GM19372 (cell line): ENCODE measurements around the gene RBM20.
"Not testable (repeated sequence)": the region's sequence is repeated elsewhere in the genome, so short reads cannot be mapped to it uniquely, and the experiment has no call there.

Experiments used
- ATAC-seq: cut with Tn5 transposase; IDR thresholded peaks from one replicate; pipeline ENCODE4 v1.9.1; 2021; ENCODE audit warnings: mild to moderate bottlenecking, low read depth, moderate library complexity; ENCODE audit not compliant: unreplicated experiment

RBM20 gene

DNA sequence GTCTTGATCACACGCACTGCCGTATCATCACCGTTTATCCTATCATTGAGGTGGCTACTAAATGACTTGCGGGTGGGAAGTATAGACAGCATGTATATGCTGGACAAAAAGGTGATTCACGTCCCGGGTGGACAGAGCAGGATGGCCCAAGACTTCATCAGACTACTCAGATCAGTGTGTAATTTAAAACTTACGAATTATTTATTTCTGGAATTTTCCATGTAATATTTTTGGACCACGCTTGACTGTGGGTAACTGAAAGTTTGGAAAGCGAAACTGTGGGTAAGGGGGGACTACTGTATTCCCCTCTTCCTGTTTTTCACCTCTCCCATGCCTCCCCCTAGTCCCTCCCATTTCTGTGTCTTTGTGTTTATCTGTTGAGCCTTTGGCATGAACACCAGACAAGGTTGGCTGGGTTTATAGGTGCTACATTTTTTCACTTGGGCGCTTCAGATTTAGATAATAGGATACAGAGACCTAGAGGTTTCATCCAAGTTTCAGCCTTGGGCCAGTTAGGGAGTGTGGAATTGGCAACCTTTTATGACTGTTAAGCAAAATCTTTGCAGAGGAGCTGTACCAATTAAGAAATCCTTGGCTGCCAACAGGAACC lies 55.8 kb downstream of the RBM20 start:
- no peak for ATAC-seq

DNA sequence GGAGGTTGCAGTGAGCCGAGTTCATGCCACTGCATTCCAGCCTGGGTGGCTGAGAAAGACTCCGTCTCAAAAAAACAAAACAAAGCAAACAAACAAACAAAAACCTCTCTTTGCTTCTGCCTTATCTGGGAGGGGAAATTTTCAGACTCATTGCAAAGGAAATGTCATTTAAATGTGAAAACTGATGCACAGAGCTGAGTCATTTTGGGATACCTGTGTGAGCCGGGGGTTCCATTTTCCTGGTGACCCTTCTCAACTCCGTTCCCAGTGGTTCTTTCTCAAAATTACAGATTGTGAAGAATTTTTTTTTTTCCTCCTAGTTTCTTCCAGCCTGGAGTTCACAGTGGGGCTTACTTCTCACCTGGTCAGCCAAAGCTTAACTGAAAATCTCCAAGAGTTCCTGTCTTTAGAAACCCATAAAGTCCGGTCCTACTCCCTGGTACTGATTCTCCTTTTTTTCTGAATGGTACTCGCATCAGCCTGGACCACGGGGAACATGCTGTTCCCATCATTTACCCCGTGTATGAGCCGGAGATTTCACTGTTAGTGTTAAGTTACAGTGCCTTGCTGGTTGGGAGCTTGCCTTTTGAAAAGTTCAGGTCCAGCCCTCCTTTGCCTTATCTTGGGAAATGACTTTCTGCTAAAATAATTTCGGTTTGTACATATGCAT lies 56.9 kb downstream of the RBM20 start:
- ATAC-seq, result no peak

DNA sequence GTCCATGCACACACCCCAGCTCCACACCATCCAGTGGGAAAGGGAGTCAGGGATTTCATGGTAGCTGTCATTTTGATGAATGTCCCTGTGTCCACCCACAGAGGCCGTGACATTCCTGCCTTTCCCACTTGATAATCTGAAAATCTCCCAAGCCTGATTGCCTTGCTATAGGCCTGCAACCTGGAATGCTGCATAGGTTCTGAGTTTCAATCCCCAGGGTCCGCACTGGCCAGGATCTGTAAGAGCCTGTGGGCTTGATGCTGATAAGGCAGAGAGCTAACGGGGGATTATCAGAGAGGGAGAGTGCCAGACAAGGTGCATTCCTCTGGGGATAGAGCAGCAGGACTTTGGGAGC lies 57.5 kb downstream of the RBM20 start:
- no peak for ATAC-seq

DNA sequence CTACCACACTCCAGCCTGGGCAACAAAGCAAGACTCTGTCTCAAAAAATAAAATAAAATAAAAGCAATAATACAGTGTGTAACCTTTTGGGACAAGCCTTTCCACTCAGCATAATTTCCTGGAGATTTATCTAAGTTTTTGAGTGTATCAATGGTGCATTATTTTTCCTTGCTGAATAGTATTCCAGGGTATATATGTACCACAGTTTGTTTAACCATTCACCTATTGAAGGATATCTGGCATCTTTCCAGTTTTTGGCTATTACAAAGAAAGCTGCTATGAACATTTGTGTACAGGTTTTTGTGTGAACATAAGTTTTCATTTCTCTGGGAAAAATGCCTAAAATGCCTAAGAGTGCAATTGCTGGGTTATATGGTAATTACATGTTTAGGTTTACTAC lies 59.9 kb downstream of the RBM20 start:
- ATAC-seq, result no peak

DNA sequence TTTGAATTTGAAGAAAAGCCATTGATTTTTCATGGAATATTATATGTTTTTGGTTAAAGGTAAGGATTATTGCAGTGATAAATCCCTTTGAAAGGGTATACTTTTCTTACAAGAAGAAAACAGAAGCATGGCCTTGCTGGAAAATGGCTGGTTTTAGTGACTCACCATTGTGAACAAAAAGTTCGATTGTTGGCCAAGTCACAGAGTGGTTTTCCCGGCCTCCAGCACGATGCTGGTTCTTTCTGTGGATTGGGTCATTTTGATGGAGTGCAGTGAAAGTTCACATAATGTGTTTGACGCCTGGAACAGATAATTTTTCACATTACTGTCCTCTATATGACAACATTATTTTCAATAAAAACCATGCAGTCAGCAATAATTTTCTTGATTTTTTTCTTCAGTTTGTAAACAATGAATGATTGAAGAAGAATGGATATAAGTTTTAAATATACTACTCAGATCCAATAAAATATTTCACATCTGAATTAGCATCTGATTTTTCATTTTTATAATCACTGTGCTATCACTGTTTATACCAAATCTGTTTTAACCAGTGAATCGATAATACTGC lies 60.9 kb downstream of the RBM20 start:
- no peak for ATAC-seq

DNA sequence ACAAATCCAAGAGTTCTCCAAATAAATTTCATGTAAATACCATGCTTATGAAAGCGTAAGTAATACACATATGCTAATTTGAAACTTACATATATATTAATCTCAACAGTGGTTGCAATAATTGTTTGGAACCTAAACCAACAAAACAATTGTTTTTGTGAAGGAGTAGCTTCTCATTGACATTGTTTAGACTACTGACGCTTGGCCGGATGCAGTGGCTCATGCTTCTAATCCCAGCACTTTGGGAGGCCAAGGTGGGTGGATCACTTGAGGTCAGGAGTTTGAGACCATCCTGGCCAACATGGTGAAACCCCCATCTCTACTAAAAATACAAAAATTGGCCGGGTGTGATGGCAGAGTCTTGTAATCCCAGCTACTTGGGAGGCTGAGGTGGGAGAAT lies 61.5 kb downstream of the RBM20 start:
- ATAC-seq, result not testable (repeated sequence)

DNA sequence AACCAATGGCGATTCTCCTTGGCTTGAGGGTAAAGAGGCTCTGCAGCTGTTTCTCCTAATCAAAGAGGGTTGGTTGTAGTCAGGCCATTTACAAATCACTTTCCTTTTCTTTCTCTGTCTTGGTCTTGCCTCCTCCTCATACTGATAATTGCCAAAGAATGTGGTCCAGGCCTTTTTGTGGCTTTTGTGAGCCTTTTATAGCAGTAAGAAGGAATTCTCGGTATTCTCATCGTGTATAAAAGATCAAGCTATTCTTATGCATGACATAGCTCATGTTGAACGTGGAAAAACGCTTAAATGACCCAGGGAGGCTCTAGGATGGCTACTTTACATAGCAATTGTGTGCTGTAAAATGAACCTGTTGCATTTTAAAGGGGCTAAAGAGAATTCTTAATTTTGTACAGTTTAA lies 62.6 kb downstream of the RBM20 start:
- ATAC-seq, result no peak

DNA sequence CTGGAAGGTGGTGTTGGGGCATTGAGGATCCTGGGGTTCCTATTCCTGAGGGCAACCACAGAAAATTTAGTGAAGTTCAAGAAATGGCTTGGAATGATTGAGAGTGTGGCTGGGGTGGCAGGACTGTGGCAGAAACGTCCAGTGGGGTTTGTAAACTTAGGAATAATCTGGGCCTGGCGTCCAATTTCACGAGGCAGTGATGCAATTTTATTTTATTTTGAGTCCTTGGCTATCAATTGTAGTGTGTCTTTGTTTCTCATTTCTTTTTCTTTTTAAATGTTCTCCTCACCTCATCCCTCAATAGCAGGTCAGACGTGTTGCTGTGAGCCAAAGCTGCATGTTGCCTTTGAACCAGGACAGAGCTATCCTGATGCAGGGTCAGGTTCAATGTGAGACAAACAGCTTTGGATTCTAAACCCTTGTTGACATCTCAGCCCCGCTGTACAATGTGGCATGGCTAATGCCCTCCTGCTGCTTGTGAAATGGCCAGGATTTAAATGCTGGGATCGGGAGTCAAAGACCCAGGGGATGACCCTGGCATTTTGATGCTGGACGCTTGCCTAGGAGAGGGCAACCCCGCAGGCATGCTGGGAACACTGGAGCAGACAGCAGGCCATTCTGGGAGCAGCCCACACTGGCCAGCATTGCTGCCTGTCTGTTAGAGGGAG lies 64.8 kb downstream of the RBM20 start:
- no peak for ATAC-seq

DNA sequence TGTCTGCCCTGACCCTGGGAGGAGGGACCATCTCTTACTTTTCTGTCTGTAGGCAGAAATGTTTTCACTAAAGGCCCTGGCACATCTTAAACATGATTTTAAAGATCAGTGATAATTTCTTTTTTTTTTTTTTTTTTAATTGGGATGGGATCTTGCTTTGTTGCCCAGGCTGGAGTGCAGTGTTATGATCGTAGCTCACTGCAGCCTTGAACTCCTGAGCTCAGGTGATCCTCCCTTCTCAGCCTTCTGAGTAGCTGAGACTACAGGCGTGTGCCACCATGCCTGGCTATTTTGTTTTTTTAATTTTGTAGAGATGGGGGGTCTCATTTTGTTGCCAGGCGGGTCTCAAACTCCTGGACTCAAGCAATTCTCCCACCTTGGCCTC lies 65.3 kb downstream of the RBM20 start:
- no peak for ATAC-seq

DNA sequence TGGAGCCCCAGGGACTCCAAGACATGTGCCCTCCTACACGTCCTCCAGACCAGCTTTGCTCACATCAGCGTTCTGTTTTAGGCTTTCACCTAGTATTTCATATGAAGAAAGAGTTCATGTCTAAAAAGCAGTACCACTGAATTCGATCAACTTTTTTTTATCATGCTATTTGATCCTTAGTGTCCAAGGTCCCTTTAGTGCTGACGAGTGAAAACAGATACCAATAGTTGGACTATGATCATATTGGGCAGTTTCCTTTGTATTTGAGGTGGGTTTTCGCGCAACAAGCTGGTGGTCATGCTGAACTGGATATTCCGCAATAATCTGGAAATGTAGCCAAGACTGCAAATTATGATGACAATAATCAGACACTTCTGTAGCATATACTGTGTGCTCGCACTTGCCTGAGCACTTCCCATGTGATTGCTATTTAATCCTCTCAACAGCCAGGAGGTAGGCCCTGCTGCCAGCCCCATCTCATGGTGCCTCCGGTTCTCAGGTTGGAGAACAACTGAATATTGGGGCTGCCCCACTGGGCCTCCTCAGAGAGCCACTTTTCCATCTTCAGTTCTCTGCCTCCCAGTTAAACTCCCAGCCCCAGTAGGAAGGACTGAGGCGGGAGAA lies 65.9 kb downstream of the RBM20 start:
- no peak for ATAC-seq

DNA sequence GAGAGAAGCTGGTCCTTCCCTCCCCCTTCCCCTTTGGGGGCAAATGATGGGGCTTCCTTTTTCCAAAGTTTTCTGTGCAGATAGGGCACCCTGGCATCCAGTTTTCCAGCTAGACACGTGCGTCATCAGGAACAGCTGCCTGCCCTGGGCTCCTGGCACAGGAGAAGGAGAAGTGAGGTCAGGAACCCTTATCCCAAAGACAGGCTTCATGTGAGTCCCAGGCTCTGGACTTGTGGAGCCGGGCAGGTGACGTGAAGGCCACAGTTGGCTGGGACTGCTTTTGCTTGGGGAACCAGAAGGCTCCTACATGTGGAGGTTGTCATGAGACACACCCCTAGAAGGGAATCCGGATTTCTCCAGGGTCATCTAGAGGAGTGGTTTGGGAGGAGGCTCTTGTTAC lies 66.5 kb downstream of the RBM20 start:
- ATAC-seq, result no peak

DNA sequence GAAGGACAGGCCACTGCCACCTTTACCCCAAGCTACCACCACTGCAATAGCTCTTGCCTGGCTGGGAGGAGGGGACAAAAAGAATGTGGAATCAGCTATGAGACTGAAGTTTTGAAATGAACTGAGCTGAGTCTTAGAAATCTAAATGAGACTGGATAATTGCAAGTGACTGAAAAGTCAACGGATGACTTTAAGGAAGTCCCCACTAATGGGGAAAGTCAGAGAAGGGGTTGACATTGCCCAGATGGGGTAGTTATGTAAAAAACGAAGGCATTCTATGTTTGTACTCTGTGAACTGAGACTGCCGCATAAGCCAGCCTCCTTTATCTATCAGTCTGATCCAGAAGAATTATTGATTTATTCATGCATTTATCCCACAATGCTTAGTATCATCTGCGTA lies 67.2 kb downstream of the RBM20 start:
- no peak for ATAC-seq

DNA sequence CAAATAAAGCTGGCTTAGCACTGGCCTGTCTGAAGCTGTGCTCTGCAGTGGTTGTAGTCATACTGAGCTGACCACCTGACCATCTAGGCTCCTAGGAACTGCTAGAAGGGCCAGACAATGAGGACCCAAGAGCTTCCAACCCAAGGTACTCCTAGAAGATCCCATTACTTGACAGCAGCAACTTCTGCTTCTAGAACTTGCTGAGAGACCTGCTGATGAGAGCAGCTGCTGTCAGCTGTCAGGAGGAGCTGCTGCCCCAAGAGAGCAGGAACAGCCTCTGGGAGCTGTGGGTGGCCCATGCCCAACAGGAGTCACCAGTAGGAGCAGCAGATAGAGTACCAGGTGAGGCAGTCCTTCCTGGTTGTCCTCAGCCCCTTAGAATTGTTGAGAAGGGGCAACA lies 70.2 kb downstream of the RBM20 start:
- no peak for ATAC-seq

DNA sequence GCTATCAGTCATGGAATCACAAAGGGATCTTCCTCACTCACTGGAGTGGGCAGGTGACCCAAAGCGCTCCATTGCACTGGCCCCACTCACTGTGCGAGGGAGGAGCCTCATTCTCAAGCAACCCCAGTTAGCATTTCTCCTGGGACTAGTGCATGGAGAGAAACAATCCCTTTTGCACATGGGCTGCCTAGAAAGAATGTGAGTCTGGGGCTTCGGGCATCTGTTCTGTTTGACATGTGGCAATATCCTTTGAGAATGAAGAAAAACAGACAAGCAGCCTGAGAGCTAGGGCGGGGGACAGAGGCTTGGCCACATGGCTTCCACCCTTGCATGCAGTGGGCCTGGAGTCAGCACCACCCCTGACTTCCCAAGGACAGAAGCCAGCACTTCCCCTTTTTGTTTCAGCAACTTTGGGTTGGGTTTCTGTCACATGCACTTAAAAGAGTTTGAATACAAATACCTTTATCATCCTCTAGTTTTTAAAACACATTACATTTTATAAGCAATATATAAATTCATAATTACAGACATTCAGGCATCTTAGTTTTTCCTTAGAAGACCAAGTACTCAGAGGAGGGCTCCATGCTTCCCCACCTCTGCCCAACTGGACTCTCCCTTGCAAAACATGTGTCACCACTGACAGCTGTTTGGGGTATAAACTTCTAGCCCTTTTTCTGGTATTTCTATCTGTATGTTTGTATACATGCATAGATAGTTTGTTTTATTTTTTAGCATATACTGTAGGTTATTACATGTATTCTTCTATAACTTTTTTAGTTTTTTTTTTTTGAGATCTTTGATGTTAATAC lies 73.8 kb downstream of the RBM20 start:
- no peak for ATAC-seq

DNA sequence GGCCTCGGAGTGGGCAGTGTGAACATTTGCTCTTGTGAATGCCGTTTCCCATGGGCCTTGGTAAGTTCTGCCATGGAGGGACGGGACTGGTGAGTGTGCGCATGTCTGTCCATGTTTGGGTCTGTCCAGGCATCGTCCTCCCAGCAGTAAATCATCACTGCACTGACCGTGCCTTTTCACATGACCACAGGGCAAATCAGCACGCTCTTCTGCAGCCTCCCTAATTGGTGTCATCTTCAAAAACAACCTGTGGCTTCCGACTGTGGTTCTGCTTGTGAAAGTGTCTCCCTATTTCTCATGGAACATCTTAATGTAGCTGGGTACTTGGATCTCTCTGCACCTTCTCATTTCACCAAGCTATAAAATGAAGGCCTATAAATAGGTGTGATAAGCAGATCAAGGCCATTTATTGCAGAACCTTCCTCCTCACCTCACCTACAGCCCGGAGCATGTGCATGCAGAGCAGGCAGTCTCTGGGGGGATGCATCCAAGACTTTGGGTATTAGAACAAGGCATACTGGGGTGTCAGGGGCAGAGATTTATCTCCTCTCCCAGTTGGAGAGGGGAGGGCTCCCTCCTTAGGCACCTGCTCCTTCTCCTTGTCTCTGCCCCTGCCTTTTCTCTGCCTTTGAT lies 77.4 kb downstream of the RBM20 start:
- ATAC-seq, result no peak

DNA sequence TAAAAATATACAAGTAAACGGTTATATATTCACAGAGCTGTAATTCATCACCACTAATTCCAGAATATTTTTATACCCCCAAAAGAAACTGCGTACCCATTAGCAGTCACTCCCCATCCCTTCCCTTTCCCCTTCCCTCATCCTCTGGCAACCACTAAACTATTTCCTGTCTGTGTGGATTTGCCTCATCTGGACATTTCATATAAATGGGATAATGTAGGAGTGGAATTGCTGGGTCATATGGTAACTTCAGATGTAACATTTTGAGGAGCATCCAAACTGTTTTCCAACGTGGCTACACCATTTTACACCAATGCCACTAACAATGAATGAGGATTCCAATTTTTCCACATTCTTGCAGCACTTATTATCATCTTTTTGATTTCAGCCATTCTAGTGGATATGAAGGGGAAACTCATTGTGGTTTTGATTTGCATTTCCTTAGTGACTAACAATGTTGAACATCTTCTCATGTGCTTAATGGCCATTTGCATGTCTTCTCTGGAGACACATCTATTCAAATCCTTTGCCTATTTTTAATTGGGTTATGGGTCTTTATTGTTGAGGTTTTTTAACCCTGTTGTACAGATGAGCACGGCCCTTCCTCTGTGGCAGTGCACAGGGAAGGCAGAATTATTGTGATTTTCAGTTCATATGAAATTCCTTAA lies 79.2 kb downstream of the RBM20 start:
- no peak for ATAC-seq

DNA sequence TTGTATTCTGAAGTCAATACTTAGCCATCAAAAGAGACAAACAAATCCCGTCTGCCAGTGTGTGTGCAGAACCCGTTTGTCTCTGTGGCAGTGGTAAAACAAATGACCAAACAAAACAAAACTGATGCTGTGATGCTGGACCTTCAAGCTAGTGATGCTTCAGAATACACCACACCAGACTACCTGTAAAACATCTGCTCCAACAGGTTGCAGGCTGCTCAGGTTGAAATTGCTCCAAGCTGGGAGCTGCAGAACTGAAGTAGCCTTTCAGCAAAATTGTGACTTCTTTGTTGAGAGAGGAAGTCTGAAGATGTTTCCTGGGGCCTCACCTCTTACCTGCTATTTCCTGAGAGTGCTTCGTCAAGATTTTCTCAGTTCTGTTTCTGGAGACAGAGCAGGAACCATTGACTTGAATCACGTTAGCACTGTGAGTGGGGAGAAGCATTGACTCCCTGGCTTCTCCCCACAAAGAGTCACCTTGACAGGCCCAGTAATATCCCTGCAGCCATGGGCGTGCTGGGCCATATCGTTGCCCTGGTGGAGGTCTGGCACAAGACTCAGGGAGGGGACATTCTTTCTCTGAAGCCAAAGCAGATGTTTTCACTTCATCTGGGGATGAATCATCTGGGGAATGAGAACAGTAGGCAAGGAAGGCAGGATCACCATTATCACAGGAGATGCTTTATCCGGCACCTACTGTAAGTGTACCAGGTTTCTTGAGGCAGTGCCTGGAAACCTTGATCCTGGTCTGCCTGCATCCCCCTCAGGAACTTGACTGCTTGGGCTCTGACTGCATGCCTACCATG lies 80.2 kb downstream of the RBM20 start:
- ATAC-seq, result peak; percentile 58

DNA sequence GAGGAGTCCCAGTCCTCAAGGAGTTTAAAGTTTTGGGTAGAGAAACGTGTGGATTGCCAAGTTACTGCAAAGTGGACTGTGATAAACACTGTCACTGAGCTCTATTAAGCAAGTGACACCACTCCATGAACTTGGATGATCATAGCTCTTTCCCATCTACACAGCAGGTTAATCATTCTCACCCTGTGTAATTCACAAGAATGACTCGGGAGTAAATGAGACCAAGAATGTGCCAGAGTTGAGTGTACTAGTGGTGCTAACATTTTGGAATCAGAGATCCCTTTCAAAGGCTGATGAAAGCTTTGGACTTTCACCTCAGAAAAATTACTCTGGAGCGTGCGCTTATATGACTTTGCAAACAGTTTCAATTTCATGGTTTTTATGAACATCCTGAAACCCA lies 80.8 kb downstream of the RBM20 start:
- ATAC-seq, result no peak
